ENCODE data around the gene DCLK2.

Gene DCLK2

DNA sequence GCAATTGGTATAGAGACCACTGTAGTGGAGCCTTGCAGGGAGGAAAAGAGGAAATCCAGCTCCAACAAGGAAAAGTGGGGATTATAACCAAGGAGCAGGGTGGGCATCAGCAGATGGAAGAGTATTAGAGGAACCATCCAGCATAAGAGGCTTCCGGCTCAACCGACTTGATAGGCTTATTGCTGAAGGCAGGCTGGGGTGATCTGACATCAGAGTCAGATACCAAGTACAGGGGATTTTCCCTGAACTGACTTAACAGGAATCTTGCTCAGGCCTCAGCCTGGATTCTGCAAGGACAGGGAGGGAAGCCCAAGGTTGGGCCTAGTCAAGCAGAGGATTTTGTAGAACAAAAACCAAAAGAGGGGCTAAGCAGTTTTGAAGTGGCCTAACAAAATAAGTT is 129.6 kb downstream of the DCLK2 start:
- DNase-seq (ENCODE audit: low read depth in 2 of 2): no peak

DNA sequence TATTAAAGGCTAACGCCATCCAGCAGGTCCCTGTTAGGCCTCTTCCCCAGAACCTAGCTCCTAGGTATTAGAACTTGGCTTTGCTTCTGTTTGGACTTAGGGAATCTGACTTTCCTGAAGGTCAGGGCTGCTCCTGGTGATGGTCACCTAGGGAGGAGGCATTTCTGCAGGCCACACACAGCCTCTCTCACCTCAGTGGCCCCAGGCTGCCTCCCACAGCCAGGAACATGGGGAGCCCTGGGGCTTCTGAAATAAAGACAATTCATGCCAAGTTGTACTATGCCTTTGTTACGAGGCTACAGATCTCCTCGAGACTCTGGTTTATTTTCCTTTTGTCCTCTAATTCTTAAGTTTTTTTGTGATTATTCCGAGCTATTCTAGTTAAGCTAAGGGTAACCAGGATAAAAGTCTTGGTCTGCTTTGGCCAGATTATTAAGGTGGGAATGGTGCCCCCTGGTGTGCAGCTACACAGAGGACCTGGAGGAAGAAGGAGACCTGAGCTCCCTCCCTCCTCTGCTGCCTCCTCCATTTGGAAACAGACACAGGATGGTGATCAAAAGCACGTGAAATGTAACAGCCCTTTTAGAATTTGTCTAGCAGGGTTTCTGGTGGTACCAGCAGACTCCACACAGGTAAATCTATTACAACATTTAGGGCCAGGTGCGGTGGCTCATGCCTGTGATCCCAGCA is 131.0 kb downstream of the DCLK2 start:
- DNase-seq (ENCODE audit: low read depth in 2 of 2): no peak

DNA sequence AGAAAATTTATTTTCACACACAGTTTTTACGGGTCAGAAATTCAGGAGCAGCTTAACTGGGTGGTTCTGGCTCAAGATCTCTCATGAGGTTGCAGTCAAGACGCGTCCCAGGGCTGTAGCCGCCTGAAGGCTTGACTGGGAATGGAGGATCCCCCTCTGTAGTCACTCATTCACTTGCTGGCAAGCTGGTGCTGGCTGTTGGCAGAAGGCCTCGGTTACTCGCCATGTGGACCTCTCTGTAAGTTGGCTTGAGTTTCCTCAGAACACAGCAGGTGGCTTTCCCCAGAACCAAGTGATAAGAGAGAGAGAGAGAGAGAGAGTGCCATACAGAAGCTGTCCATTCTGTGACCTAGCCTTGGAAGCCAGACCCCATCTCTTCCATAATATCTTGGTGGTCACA is 132.8 kb downstream of the DCLK2 start:
- no peak for DNase-seq (ENCODE audit: low read depth in 2 of 2)

DNA sequence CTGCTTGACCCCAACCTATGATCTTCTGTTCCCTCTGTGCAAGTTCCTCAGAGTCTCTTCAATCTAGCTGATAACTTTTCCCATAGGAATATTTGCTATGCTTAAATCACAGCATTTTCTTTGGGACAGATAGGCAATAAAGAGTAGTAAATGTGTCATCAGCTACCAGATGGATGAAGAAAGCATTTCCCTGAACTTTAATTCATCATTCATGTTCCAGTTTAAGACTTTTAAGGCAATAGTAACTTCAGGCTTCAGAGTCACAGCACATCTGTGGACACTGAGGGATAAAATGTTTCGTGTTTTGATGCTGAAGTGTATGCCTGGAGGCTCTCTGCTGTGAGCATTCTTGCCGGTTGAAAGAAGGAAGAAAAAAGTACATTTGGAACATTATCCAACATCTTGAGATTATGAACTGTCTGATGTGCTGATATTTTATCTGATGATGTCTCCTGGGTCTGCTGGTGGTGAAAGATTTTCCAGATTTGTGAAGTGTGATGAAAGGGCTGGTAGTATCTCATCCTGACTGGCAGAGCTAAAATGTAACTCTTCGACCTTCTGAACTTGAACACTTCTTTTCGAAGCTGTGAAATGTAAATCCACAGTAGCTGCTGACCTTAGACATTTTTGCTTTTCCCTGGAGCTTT is 133.7 kb downstream of the DCLK2 start:
- DNase-seq (ENCODE audit: low read depth in 2 of 2): no peak

DNA sequence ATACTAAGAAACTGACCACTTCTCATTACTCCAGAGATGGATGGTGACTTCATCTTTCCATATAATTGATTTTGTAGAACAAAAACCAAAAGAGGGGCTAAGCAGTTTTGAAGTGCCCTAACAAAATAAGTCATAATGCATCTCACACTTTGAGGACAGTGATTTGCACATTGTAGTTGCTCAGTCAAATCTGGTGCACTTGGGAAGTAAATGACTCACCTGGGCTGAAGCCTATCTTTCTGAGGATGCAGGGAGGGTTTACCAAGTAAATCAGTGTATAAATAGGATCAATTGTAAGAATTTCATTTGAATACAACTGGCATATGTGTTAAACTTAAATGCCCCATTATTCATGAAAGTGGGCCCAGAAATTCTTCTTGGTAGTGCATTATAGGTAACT is 134.2 kb downstream of the DCLK2 start:
- no peak for DNase-seq (ENCODE audit: low read depth in 2 of 2)

DNA sequence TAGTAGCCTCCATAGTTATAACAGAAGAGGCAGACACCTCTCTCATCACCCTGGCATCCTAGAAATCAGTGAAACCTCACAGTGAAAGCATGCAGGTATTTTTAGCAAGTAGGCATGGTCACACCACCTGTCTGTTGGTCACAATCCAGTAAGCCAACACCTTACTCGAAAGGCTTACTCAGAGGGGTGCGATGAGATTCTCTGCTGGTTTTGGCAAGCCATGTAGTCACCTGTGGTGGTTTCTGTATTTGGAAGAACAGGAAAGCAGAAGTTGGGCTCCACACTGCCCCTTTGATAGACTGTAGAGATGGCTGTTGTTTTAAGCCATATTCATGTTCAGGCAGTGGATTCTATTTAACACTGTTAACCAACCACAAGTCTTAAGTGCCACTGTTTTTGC is 134.7 kb downstream of the DCLK2 start:
- no peak for DNase-seq (ENCODE audit: low read depth in 2 of 2)

DNA sequence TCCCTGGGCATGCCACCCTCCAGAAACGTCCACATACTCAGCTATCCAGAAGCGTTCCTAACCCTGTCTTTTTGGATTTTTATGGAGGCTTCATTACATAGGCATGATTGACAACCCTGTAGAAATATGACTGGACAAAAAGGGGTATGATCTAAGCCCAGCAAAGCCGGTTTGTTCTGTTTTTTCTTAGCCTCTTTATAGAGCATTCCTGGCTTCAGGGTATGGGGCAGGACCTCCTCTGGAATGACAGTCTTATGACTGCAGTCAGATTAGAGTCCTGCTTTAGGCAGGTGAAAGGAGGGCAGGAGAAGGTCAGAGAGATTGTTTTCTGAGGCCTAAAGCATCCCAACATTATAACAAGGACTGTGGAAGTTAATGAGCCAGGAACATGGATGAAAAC is 137.4 kb downstream of the DCLK2 start:
- no peak for DNase-seq (ENCODE audit: low read depth in 2 of 2)

DNA sequence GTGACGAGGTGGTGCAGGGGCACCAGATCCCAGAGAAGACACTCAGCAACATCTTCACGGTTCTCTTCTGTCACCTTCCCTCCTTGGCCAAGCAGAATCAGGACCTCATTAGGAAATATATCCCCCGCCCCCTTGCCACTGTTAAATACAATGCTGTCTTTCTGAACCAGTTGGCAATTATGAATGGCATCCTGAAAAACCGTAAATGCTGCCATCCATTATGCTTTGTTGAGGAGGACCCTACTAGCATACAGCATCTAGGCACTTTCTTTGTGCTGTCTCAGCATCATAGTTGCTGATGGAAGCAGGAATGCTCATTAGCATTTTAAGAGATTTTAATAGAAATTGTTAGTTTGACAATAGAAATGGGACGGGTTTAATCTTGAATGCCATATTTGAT is 138.5 kb downstream of the DCLK2 start:
- DNase-seq (ENCODE audit: low read depth in 2 of 2): no peak

DNA sequence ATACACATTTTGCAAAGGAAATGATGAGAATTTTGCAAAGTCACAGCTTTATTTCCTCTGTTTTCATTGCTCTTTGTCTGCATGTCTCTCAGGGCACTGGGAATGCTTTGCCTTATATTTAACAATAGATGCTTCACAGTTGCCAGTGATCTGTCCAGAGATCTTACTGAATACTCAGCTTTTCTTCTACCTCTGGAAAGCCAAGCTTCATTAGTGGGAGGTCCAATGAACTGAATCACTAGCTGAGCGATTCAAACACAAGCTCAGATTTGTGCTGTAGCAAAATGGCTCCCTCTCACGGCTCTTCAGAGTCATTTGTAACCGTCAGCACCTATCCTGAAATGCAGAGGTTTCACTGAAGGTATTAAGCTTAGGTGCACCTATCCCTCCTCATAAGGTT is 138.9 kb downstream of the DCLK2 start:
- no peak for DNase-seq (ENCODE audit: low read depth in 2 of 2)

DNA sequence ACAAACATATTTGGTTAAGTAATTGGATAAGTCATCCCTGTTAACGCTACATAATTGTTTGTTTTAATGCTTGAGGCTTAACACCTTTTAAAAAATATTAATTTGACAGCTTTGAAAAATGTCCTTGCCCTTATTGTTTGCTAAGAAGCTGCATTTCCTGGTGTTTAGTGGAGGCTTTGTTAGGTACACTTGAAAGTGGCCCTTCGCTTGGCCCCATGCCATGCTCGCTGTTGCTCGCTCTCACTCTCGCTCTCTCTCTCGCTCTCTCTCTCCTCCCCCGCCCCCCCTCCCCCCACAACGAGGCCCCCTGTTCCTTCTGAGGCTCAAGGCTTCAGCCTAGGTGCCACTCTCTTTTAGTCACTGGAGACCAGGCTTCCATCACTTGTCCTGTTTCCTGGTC is 139.6 kb downstream of the DCLK2 start:
- no peak for DNase-seq (ENCODE audit: low read depth in 2 of 2)

DNA sequence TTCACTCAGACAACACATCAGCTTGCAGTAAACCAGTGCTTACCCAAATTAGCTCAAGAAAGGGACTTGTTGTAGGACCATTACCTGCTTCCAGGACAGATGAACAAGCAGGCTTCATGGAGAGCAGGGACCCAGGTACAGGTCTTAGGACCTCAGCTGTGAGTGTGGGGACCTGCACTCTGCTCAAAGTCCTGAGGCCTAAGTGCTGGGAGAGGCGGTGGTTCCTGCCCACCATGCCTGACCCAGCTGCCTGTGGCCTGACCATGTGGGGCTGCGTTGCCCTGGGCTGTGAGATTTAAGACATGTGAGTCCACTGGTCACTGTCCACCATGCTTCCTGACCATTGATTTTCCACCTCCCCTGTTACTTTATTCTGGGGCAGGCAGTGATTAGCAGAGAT is 140.2 kb downstream of the DCLK2 start:
- no peak for DNase-seq (ENCODE audit: low read depth in 2 of 2)

DNA sequence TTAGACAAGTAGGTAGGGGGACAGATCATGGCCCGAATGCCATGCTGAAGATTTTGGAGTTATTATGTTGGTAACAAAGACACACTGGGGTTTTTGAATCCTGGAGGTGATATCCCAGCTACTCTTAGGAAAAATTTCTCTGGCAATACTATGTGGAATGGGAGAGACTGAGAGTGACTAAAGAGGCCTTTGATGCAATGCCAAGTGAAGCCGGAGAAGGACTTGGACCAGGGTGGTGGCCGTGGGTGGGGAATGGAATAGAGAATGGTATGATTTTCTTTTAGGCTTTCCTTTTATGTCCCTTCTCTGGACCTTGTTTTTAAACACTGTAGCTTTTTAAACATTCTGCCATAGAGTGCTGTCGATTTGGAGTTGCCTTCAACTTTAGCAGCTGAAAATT is 141.6 kb downstream of the DCLK2 start:
- no peak for DNase-seq (ENCODE audit: low read depth in 2 of 2)

DNA sequence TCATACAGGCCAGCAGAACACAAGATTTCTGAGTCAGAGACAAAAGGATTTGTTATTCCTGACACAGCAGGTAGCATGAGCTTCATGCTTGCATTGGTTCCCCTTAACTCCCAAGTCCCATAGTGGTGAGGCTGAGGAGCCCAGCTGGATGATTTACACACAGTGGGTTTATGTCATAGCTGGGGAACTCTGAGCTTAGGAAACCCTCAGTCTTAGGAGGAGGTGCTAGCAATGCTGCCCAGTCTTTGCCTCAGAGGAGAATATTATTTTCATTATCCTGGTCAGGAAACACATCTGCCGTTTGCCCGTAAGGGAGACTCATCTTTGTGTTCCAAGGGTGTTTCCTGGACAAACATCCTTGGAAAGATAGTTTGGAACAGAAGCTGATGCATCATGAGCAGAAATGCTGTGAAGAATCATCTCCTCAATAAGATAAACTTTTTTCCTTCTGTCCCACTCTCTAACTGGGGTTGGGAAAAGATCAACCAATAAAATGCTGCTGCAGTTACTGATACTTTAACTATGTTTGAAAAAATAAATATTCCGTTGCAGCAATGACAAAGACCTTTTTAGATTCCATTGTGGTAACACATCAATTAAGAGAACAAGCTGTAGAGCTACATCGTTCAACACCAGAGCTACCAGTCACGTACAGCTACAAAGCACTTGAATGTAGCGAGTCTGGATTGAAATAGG is 146.8 kb downstream of the DCLK2 start:
- no peak for DNase-seq (ENCODE audit: low read depth in 2 of 2)

DNA sequence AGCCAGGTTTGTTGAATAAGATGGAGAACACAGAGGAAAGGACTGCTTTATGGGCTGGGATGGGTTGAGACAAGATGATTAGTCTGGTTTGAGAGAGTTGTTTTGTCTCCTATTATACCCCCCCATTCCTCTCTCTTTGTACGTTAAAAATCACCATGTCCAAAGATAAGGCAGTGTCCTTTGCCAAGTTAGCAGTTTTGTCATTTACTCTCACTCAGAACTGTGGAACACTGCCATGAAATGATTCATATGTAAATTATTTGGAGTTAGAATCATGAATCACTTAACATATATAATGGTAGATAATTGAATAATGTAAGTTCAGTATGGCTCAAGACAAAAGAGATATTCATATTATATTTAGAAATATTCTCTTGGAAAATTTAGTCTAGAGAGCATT is 151.3 kb downstream of the DCLK2 start:
- no peak for DNase-seq (ENCODE audit: low read depth in 2 of 2)

DNA sequence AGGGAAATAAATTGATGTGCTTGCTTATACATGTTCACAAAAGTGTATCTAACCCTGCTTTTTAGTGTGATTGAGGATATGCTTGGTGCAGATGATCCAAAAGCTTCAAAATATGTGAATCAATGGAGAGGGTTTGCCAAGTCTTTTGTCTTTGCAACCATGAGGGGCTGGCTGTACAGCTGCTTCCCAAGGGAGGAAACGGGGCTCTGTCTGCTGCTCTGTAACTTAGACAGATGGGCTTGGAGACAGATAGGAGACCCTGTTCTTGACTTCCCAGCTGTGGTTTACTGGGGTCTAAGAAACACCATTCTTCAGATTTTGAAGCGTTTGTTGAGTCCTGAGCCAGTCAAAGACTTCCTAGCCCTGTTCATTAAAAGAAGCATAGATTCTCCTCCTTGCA is 152.3 kb downstream of the DCLK2 start:
- DNase-seq (ENCODE audit: low read depth in 2 of 2): no peak

DNA sequence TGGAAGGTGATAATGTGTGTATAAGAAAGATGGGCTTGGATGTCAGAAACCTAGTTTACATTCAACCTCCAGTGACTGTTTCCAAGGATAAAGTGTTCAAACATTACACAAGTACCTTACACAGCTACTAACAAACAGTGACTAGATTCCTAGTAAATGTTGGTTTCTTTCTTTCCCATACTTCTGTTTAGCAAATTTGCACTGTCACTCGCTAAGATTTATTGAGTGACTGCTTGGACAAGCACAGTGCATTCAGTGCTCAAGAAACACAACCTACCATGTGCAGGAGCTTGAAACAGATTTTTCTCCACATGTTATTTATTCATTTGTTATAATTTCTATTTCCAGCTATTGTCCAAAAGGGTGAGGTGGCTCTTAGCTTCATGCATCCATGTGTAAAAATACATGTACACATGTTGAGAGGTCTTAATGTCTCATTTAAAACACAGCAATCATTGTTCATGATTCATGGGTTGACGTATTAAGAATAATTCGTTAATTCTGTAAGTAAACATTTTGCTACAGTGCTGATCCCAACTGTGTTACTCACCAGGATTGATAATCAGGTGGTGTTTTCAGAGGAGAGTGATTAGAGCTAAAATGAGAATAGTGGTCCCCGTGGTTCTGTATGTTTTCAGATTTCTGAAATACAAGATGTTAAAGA is 153.0 kb downstream of the DCLK2 start:
- no peak for DNase-seq (ENCODE audit: low read depth in 2 of 2)

DNA sequence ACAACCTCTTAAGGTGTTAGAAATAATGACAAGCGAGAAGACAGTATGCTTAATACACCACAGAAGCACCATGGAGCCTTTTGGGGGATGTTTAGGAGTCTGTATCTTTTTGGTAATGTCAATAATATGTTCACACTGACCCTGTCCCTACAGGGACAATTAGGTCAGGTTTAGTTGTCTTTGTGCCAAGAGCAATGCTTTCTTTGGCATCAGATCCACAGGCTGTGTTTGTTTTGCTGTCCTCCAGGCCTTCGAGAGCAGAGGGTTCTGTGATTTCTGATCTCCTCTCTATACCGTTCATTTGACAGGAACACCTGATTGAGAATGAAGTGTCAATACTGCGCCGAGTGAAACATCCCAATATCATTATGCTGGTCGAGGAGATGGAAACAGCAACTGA is 153.8 kb downstream of the DCLK2 start:
- DNase-seq (ENCODE audit: low read depth in 2 of 2): no peak

DNA sequence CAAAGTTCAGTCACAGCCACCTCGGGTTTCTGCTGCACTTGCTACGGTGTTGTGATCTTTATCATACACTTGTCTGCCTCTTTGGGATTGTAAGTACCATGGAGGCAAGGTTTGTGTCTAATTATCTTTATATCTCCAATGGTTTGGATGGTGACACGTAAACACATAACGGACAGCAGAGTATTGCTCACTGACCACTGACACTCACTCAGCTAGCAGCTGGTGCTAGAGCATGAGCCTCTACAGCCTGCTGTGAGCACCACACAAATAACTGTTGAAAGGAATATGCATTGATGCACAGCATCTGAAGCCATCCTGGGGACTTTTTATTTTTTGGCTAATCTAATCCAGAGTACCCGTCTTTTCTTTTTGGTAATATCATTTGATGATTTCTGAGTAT is 156.0 kb downstream of the DCLK2 start:
- no peak for DNase-seq (ENCODE audit: low read depth in 2 of 2)

DNA sequence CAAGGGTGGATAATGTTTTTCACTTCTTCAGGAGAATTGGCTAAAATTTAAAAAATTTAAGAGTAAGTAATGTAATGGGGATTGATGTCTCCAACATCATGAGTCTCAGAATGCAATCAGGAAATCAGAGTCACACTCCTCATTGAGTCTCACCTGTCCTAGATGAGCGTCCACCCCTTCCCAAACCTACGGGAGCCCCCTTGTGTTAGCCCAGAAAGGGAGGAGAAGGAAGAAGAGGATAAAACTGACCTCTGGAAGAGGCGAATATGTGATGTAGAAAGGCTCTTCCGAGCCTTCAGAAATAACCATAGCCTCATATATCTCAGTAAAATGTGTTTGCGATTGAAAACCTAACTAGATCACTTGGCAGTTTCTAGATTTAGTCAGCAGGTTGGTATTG is 157.1 kb downstream of the DCLK2 start:
- no peak for DNase-seq (ENCODE audit: low read depth in 2 of 2)

DNA sequence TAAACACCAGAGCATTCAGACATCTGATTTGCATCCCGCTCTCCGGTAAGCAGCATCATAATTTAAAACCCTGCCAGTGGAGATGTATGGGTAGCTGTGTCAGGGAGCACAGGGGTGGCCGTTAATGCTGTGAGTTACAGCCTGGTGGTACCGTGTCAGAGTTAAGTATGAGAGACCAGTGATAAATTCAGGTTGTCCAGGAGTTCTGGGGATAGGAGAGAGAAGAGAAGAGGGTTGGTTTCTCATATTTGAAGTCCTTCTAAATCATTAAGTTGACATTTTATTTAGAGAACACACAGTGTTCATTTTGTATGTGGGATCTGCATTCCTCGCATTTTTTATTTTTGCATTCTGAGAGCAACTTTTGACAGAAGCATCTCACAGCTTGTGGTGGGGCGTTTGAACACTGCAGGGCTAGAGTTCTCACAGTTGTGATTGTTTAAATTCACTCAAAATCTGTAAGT is 157.6 kb downstream of the DCLK2 start:
- no peak for DNase-seq (ENCODE audit: low read depth in 2 of 2)

DNA sequence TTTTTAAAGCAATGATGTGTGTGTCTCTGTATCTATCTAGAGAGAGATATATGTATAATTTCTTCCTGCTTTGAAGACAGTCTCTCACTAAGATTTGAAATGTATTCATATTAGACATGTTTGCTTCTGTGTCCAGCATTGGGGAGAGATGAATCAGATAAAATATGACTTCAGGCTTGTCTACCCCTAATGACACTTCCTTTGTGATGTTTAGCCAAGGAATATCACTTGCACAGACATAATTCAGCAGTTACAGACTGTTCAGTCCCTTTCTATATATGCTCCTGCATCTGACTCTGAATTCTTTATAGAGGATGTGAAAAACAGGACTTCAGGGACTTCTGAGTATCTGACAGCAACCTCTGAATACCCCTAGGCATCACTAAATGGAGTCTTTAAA is 158.4 kb downstream of the DCLK2 start:
- DNase-seq (ENCODE audit: low read depth in 2 of 2): no peak

DNA sequence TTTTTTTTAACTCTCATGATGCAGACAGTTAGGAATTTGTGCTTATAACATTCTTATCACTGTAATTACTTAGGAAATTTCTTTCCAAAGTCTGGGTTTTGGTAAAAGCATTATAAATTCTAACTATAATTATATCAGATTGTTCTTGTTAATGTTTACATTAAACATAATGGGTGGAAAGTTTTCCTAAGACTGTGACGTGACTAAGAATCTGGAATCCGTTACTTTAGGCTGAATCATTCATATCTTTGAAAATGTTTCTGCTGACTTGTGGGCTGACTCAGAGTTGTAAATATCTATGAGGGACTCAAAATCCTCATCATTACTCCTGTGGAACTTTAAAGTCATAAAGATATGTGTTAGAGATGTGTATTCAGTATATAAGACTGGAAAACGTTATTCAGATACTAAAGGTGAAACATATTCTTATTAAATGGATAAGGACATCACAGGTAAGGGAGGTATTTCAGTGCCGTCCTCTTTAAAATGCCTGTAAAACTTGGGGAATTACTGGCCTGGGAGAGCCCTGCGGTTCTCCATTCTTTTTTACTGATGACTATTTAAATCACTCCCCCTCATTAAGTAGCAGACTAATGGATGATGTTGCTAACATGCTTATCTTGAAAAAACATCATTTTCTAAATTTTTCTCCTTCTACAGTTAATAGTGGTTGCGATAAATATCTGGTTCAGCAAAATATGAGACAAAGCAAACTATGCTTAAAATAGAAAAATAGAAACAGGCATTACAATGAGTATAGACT is 159.0 kb downstream of the DCLK2 start:
- DNase-seq (ENCODE audit: low read depth in 2 of 2): no peak
